CD8-positive, alpha-beta memory T cell (primary cell): ENCODE measurements around the gene SCLT1. TPM values are rescaled to one million over a fixed set of nuclear protein-coding genes. Genes with fewer than 3 reads are reported as not detected.

Experiments
- CTCF ChIA-PET: fragments of 350-600 bp; sonication (Branson Sonifier 250); formaldehyde crosslinking; loops from one replicate; lab custom pipeline; 2021; ENCODE audit warnings: antibody characterized with exemption; lab: Charles Lee
- POLR2A ChIA-PET: fragments of 350-600 bp; sonication (Branson Sonifier 250); formaldehyde crosslinking; loops from one replicate; lab custom pipeline; 2021; ENCODE audit warnings: antibody characterized with exemption; lab: Charles Lee
- DNase-seq, 5 donors: peaks; one replicate each; pipeline versions ENCODE4 v3.0.0 to v3.0.0-alpha.2; 2020 to 2022; ENCODE audit warnings: mixed read lengths in 1 of 5
- H3K27ac ChIP-seq: one replicate; pipeline ENCODE4 v1.7.0; 2013; ENCODE audit warnings: low read depth, mild to moderate bottlenecking, low read length, moderate library complexity
- H3K27me3 ChIP-seq: 2 replicates; pipeline ENCODE4 v1.7.0; 2013; ENCODE audit warnings: low read length, mild to moderate bottlenecking; ENCODE audit not compliant: insufficient read depth, poor library complexity, severe bottlenecking
- H3K36me3 ChIP-seq: 2 replicates; pipeline ENCODE4 v1.7.0; 2013; ENCODE audit warnings: mild to moderate bottlenecking, low read length, moderate library complexity; ENCODE audit not compliant: insufficient read depth
- H3K4me1 ChIP-seq: 2 replicates; pipeline ENCODE4 v1.7.0; 2013; ENCODE audit warnings: mild to moderate bottlenecking, low read length, moderate library complexity; ENCODE audit not compliant: insufficient read depth
- H3K4me3 ChIP-seq: 2 replicates; pipeline ENCODE4 v1.7.0; 2013; ENCODE audit warnings: mild to moderate bottlenecking, low read length
- H3K9me3 ChIP-seq: 2 replicates; pipeline ENCODE4 v1.7.0; 2013; ENCODE audit warnings: mild to moderate bottlenecking, low read length
- H3K27ac Mint-ChIP-seq, 8 donors: one replicate each; pipeline ENCODE4 v1.8.0; 2020 to 2021; ENCODE audit warnings: mixed read lengths in 8 of 8, mild to moderate bottlenecking in 6 of 8, inconsistent platforms in 3 of 8, moderate library complexity in 3 of 8
- H3K27me3 Mint-ChIP-seq, 2 donors: one replicate each; pipeline ENCODE4 v1.8.0; 2020 to 2021; ENCODE audit warnings: mixed read lengths in 2 of 2, mild to moderate bottlenecking in 1 of 2, moderate library complexity in 1 of 2
- H3K36me3 Mint-ChIP-seq, 3 donors: one replicate each; pipeline ENCODE4 v1.8.0; 2020 to 2021; ENCODE audit warnings: mixed read lengths in 3 of 3, inconsistent platforms in 1 of 3, mild to moderate bottlenecking in 1 of 3
- H3K4me1 Mint-ChIP-seq, 3 donors: one replicate each; pipeline ENCODE4 v1.8.0; 2020 to 2021; ENCODE audit warnings: mixed read lengths in 3 of 3, inconsistent platforms in 1 of 3, mild to moderate bottlenecking in 1 of 3
- H3K4me3 Mint-ChIP-seq, 7 donors: one replicate each; pipeline ENCODE4 v1.8.0; 2020 to 2021; ENCODE audit warnings: mixed read lengths in 7 of 7, mild to moderate bottlenecking in 6 of 7, moderate library complexity in 4 of 7, inconsistent platforms in 2 of 7
- H3K9me3 Mint-ChIP-seq, 5 donors: one replicate each; pipeline ENCODE4 v1.8.0; 2020 to 2022; ENCODE audit warnings: mixed read lengths in 5 of 5, mild to moderate bottlenecking in 3 of 5, moderate library complexity in 2 of 5, inconsistent platforms in 1 of 5
- polyA plus RNA-seq: library from polyadenylated mRNA; unstranded; fragments of 300-500 nt; fragmentation: Illumina TruSeq; gene quantifications from one replicate; pipeline ENCODE4 v1.2.3, GENCODE V29; 2021
- total RNA-seq, 2 experiments: library from RNA; stranded (reverse); gene quantifications; one replicate each; pipeline ENCODE4 v1.2.3, GENCODE V29; 2021

The SCLT1 gene
- total and polyA plus RNA-seq, 3 experiments from 2014 or later, result 7.7 to 20.6 (median 18.2) TPM

- CTCF ChIA-PET, result no interaction called here
- H3K27me3 Mint-ChIP-seq, result peaks cover 0 to 3% of the 10 kb centered on the region in 2 donors
- Histone ChIP-seq H3K4me1 (no peaks in the 10 kb centered on the region), H3K27me3 (no peaks in the 10 kb centered on the region), H3K36me3 (no peaks in the 10 kb centered on the region), H3K27ac (no peak overlapping the region), H3K4me3 (no peak overlapping the region), H3K9me3 (peaks cover 3% of the 10 kb centered on the region)
- no peak for DNase-seq
- peaks cover 36 to 60% (median 46%) of the 10 kb centered on the region in 5 donors for H3K9me3 Mint-ChIP-seq
- H3K4me1 Mint-ChIP-seq, result no peaks in the 10 kb centered on the region
- POLR2A ChIA-PET, result no interaction called here
- H3K4me3 Mint-ChIP-seq, result no peak overlapping the region
- peaks cover 18 to 73% (median 22%) of the 10 kb centered on the region in 3 donors for H3K36me3 Mint-ChIP-seq
- no peak overlapping the region for H3K27ac Mint-ChIP-seq
Measured at GRCh38 chr4:129014566-129015509, 78.5 kb downstream of the SCLT1 start.

DNA sequence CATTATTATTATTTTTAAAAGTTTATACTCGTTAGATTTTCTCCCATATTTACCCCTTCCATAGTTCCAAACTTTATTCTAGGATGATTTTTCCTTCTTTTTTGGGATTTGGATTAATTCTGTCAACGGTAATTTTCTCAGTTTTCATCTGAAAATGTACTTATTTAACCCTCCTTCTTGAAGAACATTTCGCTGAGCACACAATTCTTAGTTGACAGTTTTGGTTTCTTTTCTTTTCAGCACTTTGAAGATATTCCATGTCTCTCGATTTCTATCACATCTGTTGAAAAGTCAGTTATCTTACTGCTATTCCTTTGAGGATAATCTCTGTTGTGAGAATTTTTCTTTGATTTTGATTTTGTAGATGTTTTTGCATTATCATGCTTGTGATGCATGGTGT, 85.2 kb downstream of the SCLT1 start:
- H3K36me3 Mint-ChIP-seq, result peaks cover 3 to 40% (median 12%) of the 10 kb centered on the region in 3 donors
- no peaks in the 10 kb centered on the region for H3K27me3 ChIP-seq
- H3K9me3 ChIP-seq, result peaks cover 3% of the 10 kb centered on the region
- DNase-seq, result no peak
- H3K4me1 ChIP-seq, result no peaks in the 10 kb centered on the region
- no peaks in the 10 kb centered on the region for H3K4me1 Mint-ChIP-seq
- peaks cover 0 to 3% of the 10 kb centered on the region in 2 donors for H3K27me3 Mint-ChIP-seq
- no peak overlapping the region for H3K4me3 ChIP-seq
- H3K27ac Mint-ChIP-seq, result no peak overlapping the region
- no peak overlapping the region for H3K4me3 Mint-ChIP-seq
- peaks cover 39 to 61% (median 60%) of the 10 kb centered on the region in 5 donors for H3K9me3 Mint-ChIP-seq
- ChIA-PET CTCF (no interaction called here), POLR2A (no interaction called here)
- no peak overlapping the region for H3K27ac ChIP-seq
- no peaks in the 10 kb centered on the region for H3K36me3 ChIP-seq

DNA sequence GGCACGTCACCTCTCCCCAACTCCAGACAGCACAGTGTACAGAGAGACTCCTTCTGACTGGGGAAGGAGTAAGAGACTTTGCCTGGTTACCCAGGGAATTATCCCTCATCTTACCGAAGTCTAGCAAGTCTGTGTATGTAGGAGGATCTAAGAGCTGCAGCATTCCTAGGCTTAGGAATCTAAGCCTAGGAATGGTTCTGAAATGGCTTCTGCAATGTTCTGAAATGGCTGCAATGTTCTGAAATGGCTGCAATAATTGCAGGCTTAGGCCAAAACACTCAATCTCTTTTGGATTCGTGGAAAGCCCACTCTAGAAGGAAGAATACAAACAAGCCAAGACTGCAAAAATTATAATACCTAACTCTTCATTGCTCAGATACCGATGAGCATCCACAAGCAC, 106.4 kb downstream of the SCLT1 start:
- Histone ChIP-seq H3K4me3 (no peak overlapping the region), H3K4me1 (no peaks in the 10 kb centered on the region), H3K27me3 (no peaks in the 10 kb centered on the region), H3K9me3 (no peaks in the 10 kb centered on the region), H3K36me3 (no peaks in the 10 kb centered on the region), H3K27ac (no peak overlapping the region)
- Mint-ChIP-seq H3K27ac (no peak overlapping the region), H3K4me1 (no peaks in the 10 kb centered on the region), H3K27me3 (no peaks in the 10 kb centered on the region), H3K9me3 (peaks cover 0 to 2% (median 0%) of the 10 kb centered on the region in 5 donors), H3K4me3 (no peak overlapping the region), H3K36me3 (peaks cover 30 to 57% (median 50%) of the 10 kb centered on the region in 3 donors)
- DNase-seq, result no peak
- ChIA-PET CTCF (no interaction called here), POLR2A (no interaction called here)

DNA sequence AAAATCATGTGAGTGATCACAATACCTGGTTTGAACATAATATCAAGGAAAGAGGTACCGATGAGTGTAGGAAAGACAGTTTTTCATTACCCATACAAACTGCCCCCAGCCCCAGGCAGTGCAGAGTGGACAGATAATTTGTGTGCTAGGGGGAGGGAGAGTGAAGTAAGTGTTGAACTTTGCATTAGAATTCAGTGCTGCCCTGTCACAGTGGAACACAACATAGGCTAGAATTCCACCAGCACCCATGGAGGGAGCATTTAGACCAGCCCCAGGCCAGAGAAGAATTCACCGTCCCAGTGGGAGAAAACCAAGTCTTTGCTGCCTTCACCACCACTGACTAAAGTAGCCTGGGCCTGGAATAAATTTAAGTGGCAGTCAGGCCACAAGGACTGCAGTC, 107.3 kb downstream of the SCLT1 start:
- H3K9me3 Mint-ChIP-seq, result peaks cover 0 to 2% (median 0%) of the 10 kb centered on the region in 5 donors
- ChIA-PET POLR2A (no interaction called here), CTCF (no interaction called here)
- Histone ChIP-seq H3K27ac (no peak overlapping the region), H3K36me3 (no peaks in the 10 kb centered on the region), H3K9me3 (no peaks in the 10 kb centered on the region), H3K4me3 (no peak overlapping the region), H3K27me3 (no peaks in the 10 kb centered on the region), H3K4me1 (no peaks in the 10 kb centered on the region)
- no peak overlapping the region for H3K27ac Mint-ChIP-seq
- H3K27me3 Mint-ChIP-seq, result no peaks in the 10 kb centered on the region
- DNase-seq, result no peak
- H3K36me3 Mint-ChIP-seq, result peaks cover 27 to 60% (median 52%) of the 10 kb centered on the region in 3 donors
- no peaks in the 10 kb centered on the region for H3K4me1 Mint-ChIP-seq
- no peak overlapping the region for H3K4me3 Mint-ChIP-seq

GRCh38 chr4:128983771-128984485, 109.4 kb downstream of the SCLT1 start:
- Histone ChIP-seq H3K36me3 (no peaks in the 10 kb centered on the region), H3K4me1 (no peaks in the 10 kb centered on the region), H3K27me3 (no peaks in the 10 kb centered on the region), H3K9me3 (no peaks in the 10 kb centered on the region), H3K4me3 (no peak overlapping the region), H3K27ac (no peak overlapping the region)
- H3K27ac Mint-ChIP-seq, result no peak overlapping the region
- CTCF ChIA-PET, result no interaction called here
- POLR2A ChIA-PET, result no interaction called here
- H3K4me1 Mint-ChIP-seq, result no peaks in the 10 kb centered on the region
- H3K4me3 Mint-ChIP-seq, result no peak overlapping the region
- H3K36me3 Mint-ChIP-seq, result peaks cover 20 to 44% (median 42%) of the 10 kb centered on the region in 3 donors
- no peak for DNase-seq
- H3K27me3 Mint-ChIP-seq, result no peaks in the 10 kb centered on the region
- H3K9me3 Mint-ChIP-seq, result peaks cover 0 to 2% (median 0%) of the 10 kb centered on the region in 5 donors

DNA sequence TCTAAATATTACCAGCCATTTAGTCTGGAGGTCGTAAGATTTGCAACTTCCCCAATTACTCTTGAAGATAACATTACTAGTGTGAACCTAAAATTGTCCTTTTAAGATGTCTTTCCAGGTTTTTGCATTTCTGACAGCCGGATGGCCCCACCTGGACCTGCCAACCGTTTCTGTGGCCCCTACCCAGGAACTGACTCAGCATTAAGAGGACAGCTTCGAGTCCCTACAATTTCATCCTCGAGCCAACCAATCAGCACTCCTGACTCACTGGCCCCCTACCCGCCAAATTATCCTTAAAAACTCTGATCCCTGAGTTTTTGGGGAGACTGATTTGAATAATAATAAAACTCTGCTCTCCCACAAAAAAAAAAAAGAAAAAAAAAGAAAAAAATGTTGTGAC, 112.0 kb downstream of the SCLT1 start:
- no peak overlapping the region for H3K27ac Mint-ChIP-seq
- no peaks in the 10 kb centered on the region for H3K9me3 ChIP-seq
- ChIA-PET CTCF (interaction anchor here (1.1 kb wide), 1 partner anchor 19 kb away, joined by 3 read pairs; no protein-coding TSS in a partner anchor), POLR2A (no interaction called here)
- H3K36me3 ChIP-seq, result no peaks in the 10 kb centered on the region
- no peaks in the 10 kb centered on the region for H3K9me3 Mint-ChIP-seq
- no peak for DNase-seq
- no peak overlapping the region for H3K27ac ChIP-seq
- H3K36me3 Mint-ChIP-seq, result peaks cover 13 to 21% (median 21%) of the 10 kb centered on the region in 3 donors
- no peaks in the 10 kb centered on the region for H3K4me1 Mint-ChIP-seq
- no peak overlapping the region for H3K4me3 Mint-ChIP-seq
- no peaks in the 10 kb centered on the region for H3K4me1 ChIP-seq
- H3K27me3 Mint-ChIP-seq, result no peaks in the 10 kb centered on the region
- no peaks in the 10 kb centered on the region for H3K27me3 ChIP-seq
- no peak overlapping the region for H3K4me3 ChIP-seq

DNA sequence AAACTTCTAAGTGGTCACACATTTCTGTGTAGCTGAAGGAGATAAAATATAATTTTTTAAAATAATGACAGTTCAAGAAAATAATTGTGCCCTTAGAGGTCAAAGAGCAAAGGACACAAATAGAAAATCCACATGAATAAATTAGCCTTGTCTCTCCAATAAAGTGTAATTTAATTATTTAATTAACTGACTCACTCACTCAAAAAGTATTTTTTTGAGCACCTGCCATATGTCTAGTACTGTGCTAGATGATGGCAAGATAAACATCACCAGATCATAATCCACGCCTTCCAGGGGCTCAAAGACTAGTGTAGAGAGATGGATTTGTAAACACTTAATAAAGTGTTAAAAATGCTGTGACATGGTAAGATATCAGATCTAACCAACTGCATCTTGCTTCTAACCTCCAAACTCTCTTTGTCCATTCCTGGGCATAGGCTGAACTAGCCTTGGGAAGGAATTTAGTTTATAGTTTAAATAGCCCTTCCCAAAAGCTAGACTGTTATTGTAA, 112.5 kb downstream of the SCLT1 start:
- Mint-ChIP-seq H3K9me3 (no peaks in the 10 kb centered on the region), H3K27ac (no peak overlapping the region), H3K27me3 (no peaks in the 10 kb centered on the region), H3K4me3 (no peak overlapping the region), H3K36me3 (peaks cover 13 to 20% (median 19%) of the 10 kb centered on the region in 3 donors), H3K4me1 (no peaks in the 10 kb centered on the region)
- CTCF ChIA-PET, result no interaction called here
- H3K9me3 ChIP-seq, result no peaks in the 10 kb centered on the region
- H3K4me1 ChIP-seq, result no peaks in the 10 kb centered on the region
- no peaks in the 10 kb centered on the region for H3K36me3 ChIP-seq
- no peaks in the 10 kb centered on the region for H3K27me3 ChIP-seq
- H3K27ac ChIP-seq, result no peak overlapping the region
- no peak for DNase-seq
- POLR2A ChIA-PET, result no interaction called here
- H3K4me3 ChIP-seq, result no peak overlapping the region

DNA sequence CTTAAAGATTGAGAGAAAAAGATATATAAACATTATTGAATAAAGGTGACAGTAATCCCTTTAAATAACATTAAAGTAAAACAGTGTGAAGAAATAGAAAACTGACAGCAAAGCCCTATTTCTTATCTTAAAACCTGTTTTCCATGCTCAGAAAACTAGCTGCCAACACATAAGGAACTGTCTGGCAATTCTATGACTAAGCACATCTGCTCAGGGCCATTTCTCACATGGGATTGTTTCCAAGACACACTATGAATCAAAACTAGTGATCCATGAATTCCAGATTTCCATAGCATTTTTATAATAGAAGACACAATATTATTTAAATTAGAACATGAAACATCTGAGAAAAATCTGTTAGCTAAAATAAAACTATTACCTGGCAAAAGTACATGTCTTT, 113.4 kb downstream of the SCLT1 start:
- CTCF ChIA-PET, result no interaction called here

More for the DNA sequence above, 113.4 kb downstream of the SCLT1 start:
- Mint-ChIP-seq H3K4me3 (no peak overlapping the region), H3K9me3 (no peaks in the 10 kb centered on the region), H3K4me1 (no peaks in the 10 kb centered on the region), H3K36me3 (peaks cover 10 to 15% (median 13%) of the 10 kb centered on the region in 3 donors), H3K27me3 (no peaks in the 10 kb centered on the region), H3K27ac (no peak overlapping the region)
- no peak for DNase-seq
- no peak overlapping the region for H3K27ac ChIP-seq
- H3K4me1 ChIP-seq, result no peaks in the 10 kb centered on the region
- H3K27me3 ChIP-seq, result no peaks in the 10 kb centered on the region
- H3K9me3 ChIP-seq, result no peaks in the 10 kb centered on the region
- H3K4me3 ChIP-seq, result no peak overlapping the region
- no peaks in the 10 kb centered on the region for H3K36me3 ChIP-seq
- POLR2A ChIA-PET, result no interaction called here
